COLO829 (cell line): Measurements from ENCODE around the gene PNPLA2.

Experiments
- DNase-seq: peaks from one replicate; pipeline ENCODE4 v3.0.0; 2012; ENCODE audit warnings: low spot score

PNPLA2 gene

GRCh38 chr11:783581-784015, 35.1 kb upstream of the PNPLA2 start:
- DNase-seq, result no peak

GRCh38 chr11:786235-787083, 32.3 kb upstream of the PNPLA2 start:
- no peak for DNase-seq

GRCh38 chr11:787084-787675, 31.5 kb upstream of the PNPLA2 start:
- DNase-seq, result no peak

GRCh38 chr11:788009-788640, 30.6 kb upstream of the PNPLA2 start:
- DNase-seq, result no peak

- no peak for DNase-seq
These were observed 29.5 kb upstream of the PNPLA2 start for GRCh38 chr11:788953-789940.

GRCh38 chr11:789943-790342, 28.8 kb upstream of the PNPLA2 start, which contains the start of gene CEND1:
TSS of gene CEND1 (minus strand) at chr11:790090. CDS start at chr11:788576, 1,514 bp downstream.
- no peak for DNase-seq

GRCh38 chr11:790721-791564, 27.8 kb upstream of the PNPLA2 start:
- DNase-seq, result no peak

- no peak for DNase-seq
These were observed 26.8 kb upstream of the PNPLA2 start for GRCh38 chr11:791658-792534.

GRCh38 chr11:792535-792821, 26.2 kb upstream of the PNPLA2 start:
- no peak for DNase-seq

- no peak for DNase-seq
These were observed 25.8 kb upstream of the PNPLA2 start for GRCh38 chr11:792873-793272.

GRCh38 chr11:793556-793955, 25.2 kb upstream of the PNPLA2 start:
- DNase-seq, result no peak

GRCh38 chr11:794013-794765, 24.5 kb upstream of the PNPLA2 start:
- no peak for DNase-seq

GRCh38 chr11:794766-795633, 23.7 kb upstream of the PNPLA2 start:
- no peak for DNase-seq

GRCh38 chr11:795634-796564, 22.8 kb upstream of the PNPLA2 start:
- no peak for DNase-seq

GRCh38 chr11:796565-797295, 22.0 kb upstream of the PNPLA2 start:
- DNase-seq, result no peak

- DNase-seq, result no peak
These were observed 21.2 kb upstream of the PNPLA2 start for GRCh38 chr11:797296-798092.
